Thoracic aorta (tissue), 2 donors: ENCODE data around the gene RXFP1. TPM values are rescaled to one million over a fixed set of nuclear protein-coding genes. Genes with fewer than 3 reads are reported as not detected.

ENCODE experiments used
- ATAC-seq: fragments of 150-250 bp; one replicate; pipeline ENCODE4 v1.8.0; 2017; ENCODE audit warnings: low read depth; ENCODE audit not compliant: insufficient number of reproducible peaks, low FRiP score
- DNase-seq: peaks from one replicate; pipeline ENCODE4 v3.0.0-alpha.2; 2020; ENCODE audit warnings: low spot score
- H3K27ac ChIP-seq, 2 donors: fragments of 200-600 bp; sonication (generic); 1 replicate in 1 of 2; 2 replicates in 1 of 2; pipeline ENCODE4 v1.5.1; 2016; ENCODE audit warnings: mild to moderate bottlenecking in 2 of 2, moderate library complexity in 2 of 2
- H3K27me3 ChIP-seq: fragments of 200-600 bp; sonication (generic); replicated peaks from 2 replicates; pipeline ENCODE4 v1.6.0; 2016; ENCODE audit warnings: mild to moderate bottlenecking; ENCODE audit not compliant: insufficient read depth
- H3K36me3 ChIP-seq: fragments of 200-600 bp; sonication (generic); one replicate; pipeline ENCODE4 v1.5.1; 2016
- H3K4me1 ChIP-seq, 2 donors: fragments of 200-600 bp; sonication (generic); 1 replicate in 1 of 2; 2 replicates in 1 of 2; pipeline versions ENCODE4 v1.5.1 to v1.6.0; 2016; ENCODE audit warnings: low read depth in 2 of 2, mild to moderate bottlenecking in 1 of 2; ENCODE audit not compliant: control insufficient read depth in 1 of 2
- H3K4me3 ChIP-seq: fragments of 200-600 bp; sonication (generic); 2 replicates; pipeline ENCODE4 v1.5.1; 2016; ENCODE audit warnings: mild to moderate bottlenecking
- H3K9me3 ChIP-seq: fragments of 200-600 bp; sonication (generic); 2 replicates; pipeline ENCODE4 v1.5.1; 2016
- total RNA-seq, 2 donors: library from RNA; depleted of rRNA; stranded (reverse); fragments of >200 nt; gene quantifications; one replicate each; pipeline versions ENCODE4 v1.1.0 to v1.2.3, GENCODE V29; 2016
- TF ChIP-seq, protein P1 (sequence below): fragments of 200-600 bp; sonication (generic); IDR thresholded peaks from one replicate; pipeline ENCODE4 v1.5.1; 2019; ENCODE audit warnings: antibody characterized with exemption

Gene RXFP1
- total RNA-seq, 2 donors from 2014 or later = 0.35 to 9.6 TPM

DNA sequence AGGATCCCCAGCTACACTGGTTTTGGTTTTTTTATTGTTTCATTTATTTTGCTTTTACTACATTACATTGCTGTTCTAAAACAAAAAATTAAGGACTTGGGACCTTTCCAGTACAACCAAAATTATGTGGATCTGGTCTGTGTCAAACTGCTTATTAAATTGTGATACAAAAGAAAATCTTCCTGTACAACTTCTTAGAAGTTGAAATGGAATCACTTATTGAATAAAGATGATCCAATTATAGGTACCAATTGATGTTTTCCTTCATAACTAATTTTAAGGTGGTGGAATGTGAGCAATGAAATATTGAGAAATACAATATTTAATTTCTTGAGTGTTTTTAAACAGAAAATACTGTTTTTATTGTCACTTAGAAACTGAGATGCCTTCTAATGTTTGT is 82.7 kb downstream of the RXFP1 start:
- H3K4me1 ChIP-seq = no peaks in the 10 kb centered on the region
- DNase-seq (no peak), ATAC-seq (no peak)
- no peak overlapping the region for H3K27ac ChIP-seq
- no peaks in the 10 kb centered on the region for H3K27me3 ChIP-seq
- no peaks in the 10 kb centered on the region for H3K9me3 ChIP-seq
- TF ChIP-seq, protein P1, sequence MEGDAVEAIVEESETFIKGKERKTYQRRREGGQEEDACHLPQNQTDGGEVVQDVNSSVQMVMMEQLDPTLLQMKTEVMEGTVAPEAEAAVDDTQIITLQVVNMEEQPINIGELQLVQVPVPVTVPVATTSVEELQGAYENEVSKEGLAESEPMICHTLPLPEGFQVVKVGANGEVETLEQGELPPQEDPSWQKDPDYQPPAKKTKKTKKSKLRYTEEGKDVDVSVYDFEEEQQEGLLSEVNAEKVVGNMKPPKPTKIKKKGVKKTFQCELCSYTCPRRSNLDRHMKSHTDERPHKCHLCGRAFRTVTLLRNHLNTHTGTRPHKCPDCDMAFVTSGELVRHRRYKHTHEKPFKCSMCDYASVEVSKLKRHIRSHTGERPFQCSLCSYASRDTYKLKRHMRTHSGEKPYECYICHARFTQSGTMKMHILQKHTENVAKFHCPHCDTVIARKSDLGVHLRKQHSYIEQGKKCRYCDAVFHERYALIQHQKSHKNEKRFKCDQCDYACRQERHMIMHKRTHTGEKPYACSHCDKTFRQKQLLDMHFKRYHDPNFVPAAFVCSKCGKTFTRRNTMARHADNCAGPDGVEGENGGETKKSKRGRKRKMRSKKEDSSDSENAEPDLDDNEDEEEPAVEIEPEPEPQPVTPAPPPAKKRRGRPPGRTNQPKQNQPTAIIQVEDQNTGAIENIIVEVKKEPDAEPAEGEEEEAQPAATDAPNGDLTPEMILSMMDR = no peak
- H3K4me3 ChIP-seq = no peak overlapping the region
- no peaks in the 10 kb centered on the region for H3K36me3 ChIP-seq

DNA sequence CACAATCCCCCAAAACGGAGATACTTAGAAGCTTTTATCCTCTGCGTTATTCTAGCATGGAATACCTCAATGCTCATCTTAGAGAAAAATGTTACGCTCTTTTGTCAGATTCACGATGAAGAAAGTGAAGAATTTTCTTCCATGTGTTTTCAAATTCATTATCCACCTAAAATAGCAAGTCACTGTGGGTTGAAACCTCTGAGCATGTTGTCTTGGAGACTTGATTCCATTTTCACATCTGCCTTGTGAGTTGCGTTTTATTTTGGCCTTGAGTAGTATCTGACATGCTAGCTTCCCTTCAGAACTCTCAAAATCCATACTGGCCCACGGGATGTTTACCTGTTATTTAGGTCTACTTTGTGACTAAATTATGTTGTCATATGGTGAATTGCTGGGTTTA is 83.7 kb downstream of the RXFP1 start:
- ATAC-seq (no peak), DNase-seq (no peak)
- H3K36me3 ChIP-seq = no peaks in the 10 kb centered on the region
- no peak overlapping the region for H3K27ac ChIP-seq
- TF ChIP-seq, protein P1 = no peak
- no peaks in the 10 kb centered on the region for H3K9me3 ChIP-seq
- no peaks in the 10 kb centered on the region for H3K4me1 ChIP-seq
- no peak overlapping the region for H3K4me3 ChIP-seq
- no peaks in the 10 kb centered on the region for H3K27me3 ChIP-seq

DNA sequence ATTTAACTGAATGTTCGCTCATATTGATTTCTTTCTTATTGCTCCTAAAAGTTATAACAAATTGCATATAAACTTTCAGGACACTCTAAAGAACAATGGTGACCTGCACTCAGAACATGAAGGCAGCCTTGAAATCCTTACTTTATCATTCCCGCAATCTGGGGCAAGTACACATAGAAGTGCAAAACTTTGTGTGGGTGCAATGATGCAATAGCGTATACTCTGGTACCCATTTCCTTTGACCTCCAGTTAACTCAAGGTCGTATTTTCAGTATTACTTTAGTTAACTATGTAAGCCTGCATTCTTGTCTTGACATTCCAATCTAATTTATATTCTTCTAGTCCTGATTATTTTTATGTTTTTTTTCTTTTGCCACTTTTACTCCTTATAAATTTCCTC is 85.3 kb downstream of the RXFP1 start:
- TF ChIP-seq, protein P1 = no peak
- H3K27me3 ChIP-seq = no peaks in the 10 kb centered on the region
- ATAC-seq = no peak
- H3K4me3 ChIP-seq = no peak overlapping the region
- H3K36me3 ChIP-seq = no peaks in the 10 kb centered on the region
- no peaks in the 10 kb centered on the region for H3K4me1 ChIP-seq
- H3K27ac ChIP-seq = no peak overlapping the region
- no peak for DNase-seq
- H3K9me3 ChIP-seq = no peaks in the 10 kb centered on the region

DNA sequence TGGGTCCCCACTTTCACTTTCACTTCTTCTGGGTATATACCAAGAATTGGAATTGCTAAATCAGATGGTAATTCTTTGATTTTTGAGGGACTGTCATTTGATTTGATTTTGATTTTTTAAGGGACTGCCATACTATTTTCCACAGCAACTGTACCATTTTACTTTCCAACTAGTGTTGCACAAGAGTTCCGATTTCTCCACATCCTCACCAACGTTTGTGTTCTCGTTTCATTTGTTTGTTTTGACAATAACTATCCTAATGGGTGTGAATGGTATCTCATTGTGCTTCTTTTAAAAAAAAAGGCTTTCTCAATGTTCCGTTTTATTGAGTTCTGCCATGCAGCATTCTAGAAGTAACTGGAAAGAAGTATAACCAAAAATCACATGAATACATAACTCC is 87.4 kb downstream of the RXFP1 start:
- no peaks in the 10 kb centered on the region for H3K36me3 ChIP-seq
- no peaks in the 10 kb centered on the region for H3K4me1 ChIP-seq
- no peaks in the 10 kb centered on the region for H3K9me3 ChIP-seq
- H3K4me3 ChIP-seq = no peak overlapping the region
- no peaks in the 10 kb centered on the region for H3K27me3 ChIP-seq
- no peak overlapping the region for H3K27ac ChIP-seq
- ATAC-seq = no peak
- TF ChIP-seq, protein P1 = no peak
- no peak for DNase-seq

DNA sequence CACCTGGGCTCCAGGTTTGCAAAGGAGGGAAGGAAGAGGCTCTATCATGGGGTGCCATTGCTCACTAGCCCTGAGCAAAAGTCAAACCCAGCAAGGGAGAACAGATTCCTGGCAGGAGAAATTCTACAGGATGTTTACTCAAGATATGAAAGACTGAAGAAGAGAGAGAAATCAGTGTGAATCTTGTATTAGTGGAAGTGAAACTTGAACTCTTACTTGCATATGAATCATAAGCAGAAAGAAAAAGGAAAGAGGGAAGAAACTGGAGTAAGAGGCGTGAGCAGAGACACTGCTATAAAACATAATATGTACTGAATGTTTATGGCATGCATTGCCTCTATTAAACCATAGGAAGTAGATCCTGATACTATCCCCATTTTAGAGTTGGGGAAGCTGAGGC is 89.1 kb downstream of the RXFP1 start:
- ATAC-seq (no peak), DNase-seq (no peak)
- Histone ChIP-seq H3K36me3 (no peaks in the 10 kb centered on the region), H3K4me3 (no peak overlapping the region), H3K4me1 (no peaks in the 10 kb centered on the region), H3K27me3 (no peaks in the 10 kb centered on the region), H3K27ac (no peak overlapping the region), H3K9me3 (no peaks in the 10 kb centered on the region)
- TF ChIP-seq, protein P1 = no peak
